AG04449 (cell line): ENCODE data around the gene LRFN2.

Experiments used
- CTCF ChIA-PET: fragments of 350-600 bp; formaldehyde crosslinking; extraction: SDS; loops from one replicate; lab custom pipeline; 2021; ENCODE audit warnings: antibody characterized with exemption; lab: Yijun Ruan, JAX
- POLR2A ChIA-PET: fragments of 400-600, 350-600 bp; formaldehyde crosslinking; extraction: SDS; loops from one replicate; lab custom pipeline; 2020; ENCODE audit warnings: antibody characterized with exemption, inconsistent platforms; lab: Yijun Ruan, JAX
- DNase-seq: peaks from one replicate; pipeline ENCODE4 v3.0.0-alpha.2; 2010; ENCODE audit warnings: low read depth, low spot score
- H3K4me3 ChIP-seq: 2 replicates; pipeline ENCODE4 v1.5.1; 2011; ENCODE audit warnings: low read depth, mild to moderate bottlenecking, control low read depth, low read length
- TF ChIP-seq, protein P1 (sequence below): IDR thresholded peaks from one replicate; pipeline ENCODE4 v1.5.1; 2011; ENCODE audit warnings: mild to moderate bottlenecking, moderate library complexity, low read length, control low read depth, inconsistent platforms; ENCODE audit not compliant: insufficient read depth; ENCODE audit errors: missing control alignments

LRFN2 gene

DNA sequence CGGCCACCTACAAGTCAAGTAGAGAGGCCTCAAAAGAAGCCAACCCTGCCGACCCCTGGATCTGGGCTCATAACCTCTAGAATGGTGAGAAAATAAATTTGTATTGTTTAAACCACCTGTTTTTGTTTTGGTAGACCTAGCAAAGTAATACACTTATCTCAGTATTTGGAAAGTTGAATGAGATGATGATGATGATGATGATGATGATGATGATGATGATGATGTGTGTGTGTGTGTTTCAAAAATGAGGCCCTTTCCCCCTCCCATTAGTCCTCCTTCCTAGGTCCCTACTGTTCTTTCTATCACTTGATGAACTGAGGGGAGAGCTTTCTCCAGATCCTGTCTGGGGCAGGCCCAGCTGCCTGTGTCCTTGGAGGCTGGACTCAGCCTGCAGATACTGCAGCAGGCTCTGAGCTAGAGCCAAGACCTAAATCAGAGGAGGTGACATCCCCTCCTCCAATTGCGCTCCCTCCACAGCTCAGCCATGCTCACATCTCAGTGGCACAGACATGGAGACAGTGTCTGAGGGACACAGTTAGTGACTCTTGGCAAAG lies 120.1 kb downstream of the LRFN2 start:
- TF ChIP-seq, protein P1, sequence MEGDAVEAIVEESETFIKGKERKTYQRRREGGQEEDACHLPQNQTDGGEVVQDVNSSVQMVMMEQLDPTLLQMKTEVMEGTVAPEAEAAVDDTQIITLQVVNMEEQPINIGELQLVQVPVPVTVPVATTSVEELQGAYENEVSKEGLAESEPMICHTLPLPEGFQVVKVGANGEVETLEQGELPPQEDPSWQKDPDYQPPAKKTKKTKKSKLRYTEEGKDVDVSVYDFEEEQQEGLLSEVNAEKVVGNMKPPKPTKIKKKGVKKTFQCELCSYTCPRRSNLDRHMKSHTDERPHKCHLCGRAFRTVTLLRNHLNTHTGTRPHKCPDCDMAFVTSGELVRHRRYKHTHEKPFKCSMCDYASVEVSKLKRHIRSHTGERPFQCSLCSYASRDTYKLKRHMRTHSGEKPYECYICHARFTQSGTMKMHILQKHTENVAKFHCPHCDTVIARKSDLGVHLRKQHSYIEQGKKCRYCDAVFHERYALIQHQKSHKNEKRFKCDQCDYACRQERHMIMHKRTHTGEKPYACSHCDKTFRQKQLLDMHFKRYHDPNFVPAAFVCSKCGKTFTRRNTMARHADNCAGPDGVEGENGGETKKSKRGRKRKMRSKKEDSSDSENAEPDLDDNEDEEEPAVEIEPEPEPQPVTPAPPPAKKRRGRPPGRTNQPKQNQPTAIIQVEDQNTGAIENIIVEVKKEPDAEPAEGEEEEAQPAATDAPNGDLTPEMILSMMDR, result no peak
- POLR2A ChIA-PET, result no interaction called here
- H3K4me3 ChIP-seq, result no peak overlapping the region
- no peak for DNase-seq
- CTCF ChIA-PET, result no interaction called here

DNA sequence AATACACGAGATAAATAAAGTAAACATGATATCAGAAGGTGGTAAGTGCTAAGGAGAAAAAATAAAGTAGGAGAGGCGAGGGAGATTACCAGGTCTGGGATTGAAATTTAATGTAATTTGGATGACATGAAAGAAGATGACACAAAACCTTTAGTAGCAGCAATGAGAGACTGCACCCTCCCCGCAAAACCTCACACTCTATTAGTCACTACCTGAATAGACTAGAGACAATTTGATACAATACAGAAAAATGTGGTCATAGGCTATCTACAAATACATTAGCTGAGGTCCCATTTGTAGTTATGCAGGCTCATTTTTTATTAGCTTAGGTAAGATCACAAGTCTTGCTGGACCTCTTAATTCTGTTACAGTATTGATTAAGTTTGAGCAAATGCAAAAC lies 125.5 kb downstream of the LRFN2 start:
- POLR2A ChIA-PET, result no interaction called here
- no peak overlapping the region for H3K4me3 ChIP-seq
- CTCF ChIA-PET, result no interaction called here
- no peak for DNase-seq
- TF ChIP-seq, protein P1, result no peak

DNA sequence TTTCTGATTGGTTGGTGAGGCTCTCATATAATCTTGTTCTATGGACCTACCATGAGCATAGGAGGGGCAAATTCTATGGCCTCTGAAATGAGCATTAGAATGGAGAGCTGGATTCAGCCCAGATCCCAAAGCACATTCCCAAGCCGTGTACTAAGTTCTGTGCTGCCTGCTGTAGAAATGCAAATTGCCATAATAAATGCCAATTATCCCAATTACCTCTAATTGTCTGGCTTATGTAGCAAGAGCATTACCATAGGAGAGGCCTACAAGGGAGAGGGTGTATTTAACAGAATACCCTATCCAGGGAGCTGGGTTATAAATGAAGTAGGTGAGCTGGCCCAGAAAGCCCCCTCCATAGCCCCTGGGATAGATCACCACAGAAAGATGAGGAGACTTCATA lies 126.8 kb downstream of the LRFN2 start:
- ChIA-PET POLR2A (no interaction called here), CTCF (no interaction called here)
- H3K4me3 ChIP-seq, result no peak overlapping the region
- no peak for DNase-seq
- TF ChIP-seq, protein P1, result no peak

DNA sequence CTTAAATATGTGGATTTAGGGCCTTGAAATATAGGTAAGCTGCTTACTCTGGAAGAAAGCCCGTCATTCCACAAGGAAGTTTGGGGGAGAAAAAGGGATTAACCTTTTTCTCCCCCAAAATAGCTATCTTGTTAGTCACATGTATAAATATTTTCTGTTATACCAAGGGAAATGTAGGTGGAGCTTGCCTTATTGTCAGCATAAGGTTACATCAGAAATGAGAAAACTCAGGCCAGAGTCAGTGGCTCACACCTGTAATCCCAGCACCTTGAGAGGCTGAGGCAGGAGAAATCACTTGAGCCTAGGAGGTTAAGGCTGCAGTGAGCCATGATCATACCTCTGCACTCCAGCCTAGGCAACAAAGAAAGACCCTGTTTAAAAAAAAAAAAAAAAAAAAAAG lies 129.9 kb downstream of the LRFN2 start:
- TF ChIP-seq, protein P1, result no peak
- no peak overlapping the region for H3K4me3 ChIP-seq
- POLR2A ChIA-PET, result no interaction called here
- CTCF ChIA-PET, result no interaction called here
- DNase-seq, result no peak

DNA sequence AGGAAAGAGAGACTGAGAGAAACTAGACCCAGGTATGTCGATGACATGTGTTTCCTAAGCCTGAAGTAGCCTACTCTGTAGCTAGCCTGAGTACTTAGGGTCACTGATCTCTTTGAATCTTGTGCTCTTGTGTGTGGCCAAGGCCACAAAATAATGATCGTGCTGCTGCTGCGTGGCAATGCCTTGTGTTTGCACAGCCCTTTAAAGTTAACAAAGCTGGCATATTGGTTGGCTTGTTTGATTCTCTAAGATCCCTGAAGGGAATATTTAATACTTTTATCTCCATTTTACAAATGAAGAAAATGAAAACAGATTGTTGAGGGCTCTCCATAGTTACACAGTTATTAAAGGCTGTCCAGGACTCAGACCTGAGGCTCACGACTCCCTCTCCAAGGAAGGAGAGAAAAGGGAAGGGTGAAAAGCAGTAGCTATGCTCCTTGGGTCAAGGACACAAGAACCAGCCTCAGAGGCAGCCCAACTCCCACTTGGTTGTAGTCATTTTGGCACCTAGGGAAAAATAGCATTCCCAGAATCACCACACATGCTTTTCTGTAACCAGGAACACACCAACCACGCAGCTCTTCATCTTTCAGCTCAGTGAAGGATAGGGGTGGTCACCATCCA lies 130.7 kb downstream of the LRFN2 start:
- POLR2A ChIA-PET, result no interaction called here
- CTCF ChIA-PET, result no interaction called here
- H3K4me3 ChIP-seq, result no peak overlapping the region
- TF ChIP-seq, protein P1, result no peak
- DNase-seq, result no peak

DNA sequence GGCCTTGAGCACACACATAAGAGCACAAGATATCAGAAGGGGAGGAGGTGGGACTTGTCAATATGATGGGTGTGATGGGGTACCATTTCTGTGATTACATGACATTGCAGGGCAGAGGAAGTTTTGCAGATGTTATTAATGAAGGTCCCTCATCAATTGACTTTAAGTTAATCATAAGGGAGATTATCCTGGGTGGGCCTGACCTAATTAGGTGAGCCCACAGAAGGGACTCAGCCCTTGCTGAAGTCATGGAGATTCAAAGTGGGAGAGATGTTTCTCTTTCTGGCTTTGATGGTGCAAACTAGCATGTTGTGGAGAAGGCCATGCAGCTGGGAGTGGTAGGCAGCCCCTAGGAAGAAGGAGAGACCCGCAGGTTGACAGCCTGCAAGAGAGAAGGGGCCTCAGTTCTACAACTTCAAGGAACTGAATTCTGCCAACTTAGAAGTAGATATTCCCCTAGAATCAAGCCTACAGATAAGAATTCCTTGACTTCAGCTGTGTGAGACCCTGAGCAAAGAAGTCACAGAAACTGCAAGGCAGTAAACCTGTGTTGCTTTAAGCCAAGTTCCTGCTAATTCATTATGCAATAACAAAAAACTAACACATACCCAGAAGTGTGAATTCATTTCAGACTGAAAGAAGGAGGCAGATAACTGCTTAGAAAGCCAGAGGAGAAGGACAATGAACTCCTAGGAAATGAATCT lies 131.3 kb downstream of the LRFN2 start:
- H3K4me3 ChIP-seq, result no peak overlapping the region
- DNase-seq, result no peak
- TF ChIP-seq, protein P1, result no peak
- ChIA-PET POLR2A (no interaction called here), CTCF (no interaction called here)
